ENCODE measurements around the gene BLOC1S1. TPM values are rescaled to one million over a fixed set of nuclear protein-coding genes. Genes with fewer than 3 reads are reported as not detected.

BLOC1S1 gene
- total RNA-seq, 1 experiment from 2014 or later: 87.3 TPM

GRCh38 chr12:55729819-55730818 lies 14.3 kb downstream of the BLOC1S1 start:
- DNase-seq (ENCODE audit: low read depth, low spot score) (no peak), ATAC-seq (peak; percentile 17)
- POLR2A ChIA-PET: interaction anchor here (0.7 to 1.3 kb wide), 2 partner anchors 8 to 9 kb away, joined by 3 to 5 read pairs; no protein-coding TSS in a partner anchor
- intact Hi-C loops (cut with micrococcal nuclease; ENCODE audit: unreplicated experiment) (loop anchor here (5.0 to 10.0 kb wide), 2 partner anchors 197 to 535 kb away; partner anchors contain the start of gene PYM1), in situ Hi-C loops (cut with HindIII; ENCODE audit: low pct_unique_long_range_greater_than_20kb, low sequenced_read_pairs) (no loop called here)
- peak overlapping the region; percentile 72 to 76 for H3K4me3 ChIP-seq (ENCODE audit: low read depth in 2 of 2, low read length in 2 of 2)
- H3K4me1 ChIP-seq (ENCODE audit: control insufficient read depth, insufficient read depth, low read length): peaks cover 28% of the 10 kb centered on the region
- BruUV-seq (replicated peaks): TSS peak; percentile 94
- TF ChIP-seq REST (IDR thresholded peaks at IDR 0.05; ENCODE audit: insufficient read depth in 1 of 2, low read depth in 2 of 2, low read length in 1 of 2) (no peak), TCF7L2 (IDR thresholded peaks at IDR 0.05; ENCODE audit: low read depth, low read length) (no peak), SIN3A (IDR thresholded peaks at IDR 0.05; ENCODE audit: borderline replicate concordance, insufficient read depth, low read depth, low read length) (no peak), CTCF (IDR thresholded peaks at IDR 0.05) (no peak), POLR2AphosphoS5 (IDR thresholded peaks at IDR 0.05; ENCODE audit: low read depth, low read length) (no peak)
- CTCF ChIA-PET: interaction anchor here (0.6 to 1.5 kb wide), 5 partner anchors 8 to 266 kb away, joined by 3 to 15 read pairs (median 5); a partner anchor contains a TSS
- H3K27ac ChIP-seq (ENCODE audit: low read length): peak overlapping the region; percentile 94
- peaks cover 6% of the 10 kb centered on the region for H3K36me3 ChIP-seq (ENCODE audit: control insufficient read depth, insufficient read depth, low read length)
- no peaks in the 10 kb centered on the region for H3K27me3 ChIP-seq (ENCODE audit: control insufficient read depth, insufficient read depth, low read length)
- H3K9me3 ChIP-seq (ENCODE audit: control insufficient read depth, insufficient read depth, low read depth, low read length): no peaks in the 10 kb centered on the region

- DNase-seq (ENCODE audit: low read depth, low spot score): no peak
- BruUV-seq (replicated peaks): no TSS peak
- TF ChIP-seq REST (IDR thresholded peaks at IDR 0.05; ENCODE audit: insufficient read depth in 1 of 2, low read depth in 2 of 2, low read length in 1 of 2): no peak
- TF ChIP-seq CTCF (IDR thresholded peaks at IDR 0.05): no peak
- H3K36me3 ChIP-seq (ENCODE audit: control insufficient read depth, insufficient read depth, low read length): 0 out of 2 replicates have a peak, but pooled peaks cover 2% of the 10 kb centered on the region
- no peaks in the 10 kb centered on the region for H3K27me3 ChIP-seq (ENCODE audit: control insufficient read depth, insufficient read depth, low read length)
- H3K4me1 ChIP-seq (ENCODE audit: control insufficient read depth, insufficient read depth, low read length): peaks cover 12% of the 10 kb centered on the region
- ChIA-PET POLR2A (no interaction called here), CTCF (interaction anchor here (0.6 kb wide), 1 partner anchor 51 kb away, joined by 14 read pairs; a partner anchor contains a TSS)
- H3K27ac ChIP-seq (ENCODE audit: low read length): no peak overlapping the region
- no peaks in the 10 kb centered on the region for H3K9me3 ChIP-seq (ENCODE audit: control insufficient read depth, insufficient read depth, low read depth, low read length)
- intact Hi-C loops (cut with micrococcal nuclease; ENCODE audit: unreplicated experiment) (no loop called here), in situ Hi-C loops (cut with HindIII; ENCODE audit: low pct_unique_long_range_greater_than_20kb, low sequenced_read_pairs) (no loop called here)
- no peak for ATAC-seq
- H3K4me3 ChIP-seq (ENCODE audit: low read depth in 2 of 2, low read length in 2 of 2): no peak overlapping the region
Measured at GRCh38 chr12:55732288-55732687, 16.4 kb downstream of the BLOC1S1 start.

Data from Panc1 (cell line).